ENCODE results near the gene ABCC1. TPM values are rescaled to one million over a fixed set of nuclear protein-coding genes. Genes with fewer than 3 reads are reported as not detected.
"Not testable (repeated sequence)": the region's sequence is repeated elsewhere in the genome, so short reads cannot be mapped to it uniquely, and the experiment has no call there.

Gene ABCC1
- total RNA-seq, 1 experiment from 2014 or later, result 48.0 TPM

DNA sequence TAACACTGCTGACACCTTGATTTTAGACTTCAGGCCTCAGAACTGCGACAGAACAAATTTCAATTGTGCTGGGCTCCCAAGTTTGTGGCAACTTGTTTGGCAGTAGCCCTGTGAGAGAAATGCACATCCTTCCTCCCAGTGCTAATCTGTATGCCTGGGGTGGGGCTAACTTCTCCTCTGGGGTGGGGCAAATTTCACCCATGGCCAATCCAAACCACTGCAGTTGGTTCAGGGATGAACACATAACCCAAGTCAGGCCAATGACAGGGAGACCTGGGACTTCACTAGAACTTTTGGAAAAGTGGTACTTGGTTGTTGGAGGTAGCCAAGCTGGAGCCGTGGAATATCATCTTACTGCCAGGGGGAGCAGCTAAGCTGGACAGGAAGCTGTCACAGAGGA is 217.5 kb downstream of the ABCC1 start:
- no peak overlapping the region for H3K4me3 ChIP-seq
- DNase-seq, result no peak
- H3K36me3 ChIP-seq, result no peaks in the 10 kb centered on the region
- no peaks in the 10 kb centered on the region for H3K9me3 ChIP-seq
- no peaks in the 10 kb centered on the region for H3K27me3 ChIP-seq

DNA sequence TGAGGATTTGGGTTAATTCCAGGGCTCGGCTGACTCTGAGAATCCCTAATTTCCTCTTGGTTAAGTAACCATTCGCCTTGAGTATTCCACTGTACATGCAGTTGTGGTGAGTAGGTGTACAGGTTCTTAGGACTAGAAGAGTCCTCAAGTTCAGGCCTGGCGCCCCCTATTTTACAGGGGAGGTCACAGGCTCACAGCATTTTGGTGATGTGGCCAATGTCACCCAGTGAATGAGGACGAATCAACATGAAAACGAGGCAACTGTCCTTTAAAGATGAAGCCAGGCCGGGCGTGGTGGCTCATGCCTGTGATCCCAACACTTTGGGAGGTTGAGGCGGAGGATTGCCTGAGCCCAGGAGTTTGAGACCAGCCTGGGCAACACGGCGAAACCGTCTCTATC is 218.5 kb downstream of the ABCC1 start:
- no peak for DNase-seq
- Histone ChIP-seq H3K27me3 (no peaks in the 10 kb centered on the region), H3K9me3 (no peaks in the 10 kb centered on the region), H3K4me3 (no peak overlapping the region), H3K36me3 (no peaks in the 10 kb centered on the region)

GRCh38 chr16:16168431-16168830 is 219.0 kb downstream of the ABCC1 start:
- no peaks in the 10 kb centered on the region for H3K9me3 ChIP-seq
- no peak overlapping the region for H3K4me3 ChIP-seq
- no peak for DNase-seq
- no peaks in the 10 kb centered on the region for H3K27me3 ChIP-seq
- no peaks in the 10 kb centered on the region for H3K36me3 ChIP-seq

GRCh38 chr16:16169615-16170014 is 220.2 kb downstream of the ABCC1 start:
- DNase-seq, result no peak
- Histone ChIP-seq H3K4me3 (no peak overlapping the region), H3K36me3 (no peaks in the 10 kb centered on the region), H3K27me3 (no peaks in the 10 kb centered on the region), H3K9me3 (no peaks in the 10 kb centered on the region)

- no peak for DNase-seq
- Histone ChIP-seq H3K4me3 (no peak overlapping the region), H3K36me3 (no peaks in the 10 kb centered on the region), H3K27me3 (no peaks in the 10 kb centered on the region), H3K9me3 (peaks cover 3% of the 10 kb centered on the region)
These were observed 222.0 kb downstream of the ABCC1 start for GRCh38 chr16:16171332-16171919.

DNA sequence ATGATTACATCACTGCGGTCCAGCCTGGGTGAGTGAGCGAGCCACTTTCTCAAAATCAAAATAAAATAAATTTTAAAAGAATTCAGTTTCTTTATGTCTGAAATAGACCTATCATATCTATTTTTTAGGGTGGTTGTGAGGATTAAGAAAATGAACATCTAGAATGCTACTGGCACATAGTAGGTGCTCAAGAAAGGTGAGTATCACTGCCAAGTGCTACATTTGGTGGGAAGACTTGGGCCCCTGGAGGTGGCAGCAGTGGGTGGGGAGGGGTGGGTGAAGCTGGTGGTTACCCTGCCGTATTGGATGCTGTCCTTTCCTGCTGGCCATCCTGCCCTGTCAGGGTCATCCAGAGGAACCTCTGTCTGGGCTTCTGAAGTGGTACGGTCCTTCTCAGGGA is 223.6 kb downstream of the ABCC1 start:
- Histone ChIP-seq H3K36me3 (no peaks in the 10 kb centered on the region), H3K4me3 (no peak overlapping the region)
- DNase-seq, result no peak

GRCh38 chr16:16175296-16175695 is 225.9 kb downstream of the ABCC1 start:
- no peak overlapping the region for H3K4me3 ChIP-seq
- DNase-seq, result no peak
- H3K27me3 ChIP-seq, result no peaks in the 10 kb centered on the region
- peaks cover 9% of the 10 kb centered on the region for H3K9me3 ChIP-seq
- no peaks in the 10 kb centered on the region for H3K36me3 ChIP-seq

More for the DNA sequence above, 223.6 kb downstream of the ABCC1 start:
- Histone ChIP-seq H3K27me3 (no peaks in the 10 kb centered on the region), H3K9me3 (peaks cover 4% of the 10 kb centered on the region)

DNA sequence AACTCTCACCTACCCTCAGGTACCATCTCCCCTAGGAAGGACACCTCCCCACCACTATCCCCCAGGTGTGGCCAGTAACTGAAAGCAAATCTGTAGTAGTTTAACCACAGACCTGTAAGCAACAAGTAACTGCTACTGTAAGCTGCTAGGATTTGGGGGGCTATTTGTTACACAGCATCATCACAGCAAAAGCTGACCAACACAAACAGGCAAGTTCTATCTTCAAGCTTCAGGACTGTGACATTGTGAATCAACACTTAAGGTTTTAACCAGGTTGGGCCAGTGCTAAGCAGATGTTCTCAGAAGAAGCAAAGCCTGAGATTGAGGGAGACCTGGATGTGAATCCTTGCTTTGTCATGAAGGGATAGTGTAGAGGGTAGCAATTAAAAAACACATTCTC is 226.9 kb downstream of the ABCC1 start:
- no peak for DNase-seq
- H3K36me3 ChIP-seq, result no peaks in the 10 kb centered on the region
- H3K9me3 ChIP-seq, result peaks cover 9% of the 10 kb centered on the region
- H3K4me3 ChIP-seq, result no peak overlapping the region
- H3K27me3 ChIP-seq, result no peaks in the 10 kb centered on the region

- no peaks in the 10 kb centered on the region for H3K36me3 ChIP-seq
- H3K27me3 ChIP-seq, result no peaks in the 10 kb centered on the region
- no peak overlapping the region for H3K4me3 ChIP-seq
- peaks cover 9% of the 10 kb centered on the region for H3K9me3 ChIP-seq
- no peak for DNase-seq
These were observed 229.2 kb downstream of the ABCC1 start for GRCh38 chr16:16178455-16179162.

- not testable (repeated sequence) for DNase-seq, H3K4me3 ChIP-seq, H3K9me3 ChIP-seq, H3K27me3 ChIP-seq, H3K36me3 ChIP-seq
These were observed 232.3 kb downstream of the ABCC1 start for GRCh38 chr16:16181748-16182147.

DNA sequence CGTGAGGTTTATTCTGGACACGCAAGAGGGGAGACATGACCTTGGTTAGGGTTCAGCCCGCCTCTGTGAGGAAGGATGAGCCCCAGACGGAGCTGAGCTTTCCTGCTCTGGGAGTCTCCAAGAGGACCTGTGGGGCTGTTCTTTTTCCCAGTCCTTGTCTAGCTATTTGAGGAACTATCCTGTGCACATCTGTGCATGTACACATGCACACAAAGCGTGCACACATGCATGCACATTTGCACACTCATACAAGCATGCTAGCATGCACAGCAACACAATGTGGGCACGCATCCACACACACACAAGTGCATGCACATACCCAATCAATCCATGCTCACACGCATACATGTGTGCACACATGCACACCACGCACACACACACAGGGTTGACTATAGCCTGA is 233.5 kb downstream of the ABCC1 start:
- DNase-seq, result no peak
- peaks cover 5% of the 10 kb centered on the region; the same call in 1 of the 2 replicates for H3K9me3 ChIP-seq
- H3K36me3 ChIP-seq, result no peaks in the 10 kb centered on the region

DNA sequence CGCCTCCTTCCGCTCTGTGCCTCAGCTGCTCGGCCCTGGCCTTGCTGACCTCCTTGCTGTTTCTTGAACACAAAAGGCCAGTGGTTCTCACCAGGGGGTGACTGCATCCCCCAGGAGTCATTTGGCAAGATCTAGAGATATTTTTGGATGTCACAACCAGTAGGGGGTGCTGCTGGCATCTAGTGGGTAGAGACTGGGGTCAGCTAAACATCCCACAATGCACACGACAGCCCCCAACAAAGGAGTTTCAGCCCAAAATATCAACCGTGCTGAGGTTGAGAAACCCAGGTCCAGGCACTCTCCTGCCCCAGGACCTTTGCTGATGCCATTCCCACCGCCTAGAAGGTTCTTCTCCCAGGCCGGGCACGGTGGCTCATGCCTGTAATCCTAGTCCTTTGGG is 234.1 kb downstream of the ABCC1 start:
- Histone ChIP-seq H3K4me3 (no peak overlapping the region), H3K27me3 (no peaks in the 10 kb centered on the region), H3K36me3 (no peaks in the 10 kb centered on the region), H3K9me3 (peaks cover 2% of the 10 kb centered on the region; the same call in 1 of the 2 replicates)
- DNase-seq, result no peak

More for the DNA sequence above, 233.5 kb downstream of the ABCC1 start:
- Histone ChIP-seq H3K4me3 (no peak overlapping the region), H3K27me3 (no peaks in the 10 kb centered on the region)

DNA sequence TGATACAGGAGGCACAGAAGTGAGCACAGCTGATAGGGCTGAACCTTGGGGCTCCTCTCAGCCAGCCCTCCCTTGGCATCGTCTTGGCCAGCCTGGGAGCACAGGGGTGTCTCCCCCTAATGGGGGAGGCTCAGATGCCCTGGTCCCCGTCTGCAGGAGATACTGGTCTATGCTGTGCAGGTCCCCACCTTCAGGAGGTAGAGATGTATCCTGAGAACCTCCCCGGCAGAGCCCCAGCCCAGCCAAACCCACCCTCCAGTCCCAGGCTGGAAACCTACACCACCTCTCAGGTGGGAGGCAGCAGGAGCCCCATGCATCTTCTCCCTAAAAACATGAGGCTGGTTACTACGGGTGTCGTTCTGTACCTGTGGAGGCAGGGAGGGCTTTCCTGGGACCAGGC is 235.2 kb downstream of the ABCC1 start:
- Histone ChIP-seq H3K36me3 (no peaks in the 10 kb centered on the region), H3K27me3 (no peaks in the 10 kb centered on the region), H3K9me3 (no peaks in the 10 kb centered on the region), H3K4me3 (no peak overlapping the region)
- DNase-seq, result no peak

- no peaks in the 10 kb centered on the region for H3K9me3 ChIP-seq
- DNase-seq, result no peak
- H3K27me3 ChIP-seq, result no peaks in the 10 kb centered on the region
- H3K36me3 ChIP-seq, result no peaks in the 10 kb centered on the region
- H3K4me3 ChIP-seq, result no peak overlapping the region
These were observed 235.7 kb downstream of the ABCC1 start for GRCh38 chr16:16185095-16185494.

DNA sequence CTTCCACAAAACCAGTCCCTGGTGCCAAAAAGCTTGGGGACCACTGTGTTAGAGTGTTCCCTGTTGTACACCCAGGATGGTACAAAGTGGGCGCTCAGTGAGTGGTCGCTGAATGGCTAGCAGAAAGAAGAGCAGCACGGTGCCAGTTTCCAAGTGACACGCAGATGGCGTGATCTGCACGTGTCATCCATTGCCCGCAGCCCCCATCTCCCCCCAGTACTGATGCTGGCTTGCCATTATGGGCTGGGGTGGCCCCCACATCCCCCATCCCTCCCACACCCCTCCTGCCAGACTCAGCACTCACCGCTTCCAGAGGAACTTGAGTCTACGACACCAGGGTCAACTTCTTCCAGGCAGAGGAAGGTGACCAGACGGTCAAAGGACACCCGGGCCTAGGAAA is 237.4 kb downstream of the ABCC1 start:
- no peaks in the 10 kb centered on the region for H3K36me3 ChIP-seq
- H3K9me3 ChIP-seq, result no peaks in the 10 kb centered on the region
- H3K27me3 ChIP-seq, result no peaks in the 10 kb centered on the region
- no peak for DNase-seq
- no peak overlapping the region for H3K4me3 ChIP-seq

- H3K9me3 ChIP-seq, result no peaks in the 10 kb centered on the region
- no peaks in the 10 kb centered on the region for H3K27me3 ChIP-seq
- H3K4me3 ChIP-seq, result no peak overlapping the region
- no peaks in the 10 kb centered on the region for H3K36me3 ChIP-seq
- no peak for DNase-seq
These were observed 239.4 kb downstream of the ABCC1 start for GRCh38 chr16:16188827-16189226.

- H3K36me3 ChIP-seq, result no peaks in the 10 kb centered on the region
- no peak for DNase-seq
- no peaks in the 10 kb centered on the region for H3K9me3 ChIP-seq
- no peak overlapping the region for H3K4me3 ChIP-seq
- H3K27me3 ChIP-seq, result no peaks in the 10 kb centered on the region
These were observed 240.4 kb downstream of the ABCC1 start for GRCh38 chr16:16189842-16190241.

GRCh38 chr16:16190546-16190945 is 241.1 kb downstream of the ABCC1 start:
- DNase-seq, result no peak
- Histone ChIP-seq H3K27me3 (no peaks in the 10 kb centered on the region), H3K9me3 (no peaks in the 10 kb centered on the region), H3K4me3 (no peak overlapping the region), H3K36me3 (no peaks in the 10 kb centered on the region)

All from MG63 (cell line).